ENCODE data around the gene RBFOX1.

Gene RBFOX1

GRCh38 chr16:7713244-7713643, 380.6 kb downstream of the RBFOX1 start:
- DNase-seq = no peak

GRCh38 chr16:7714775-7715174, 382.1 kb downstream of the RBFOX1 start:
- DNase-seq = no peak

GRCh38 chr16:7716660-7717550, 384.3 kb downstream of the RBFOX1 start:
- no peak for DNase-seq

- DNase-seq = no peak
These were observed 390.1 kb downstream of the RBFOX1 start for GRCh38 chr16:7722761-7723160.

GRCh38 chr16:7731141-7731540, 398.5 kb downstream of the RBFOX1 start:
- no peak for DNase-seq

GRCh38 chr16:7736138-7736665, 403.6 kb downstream of the RBFOX1 start:
- DNase-seq = no peak

GRCh38 chr16:7742626-7743025, 410.0 kb downstream of the RBFOX1 start:
- DNase-seq = no peak

GRCh38 chr16:7744546-7745264, 412.1 kb downstream of the RBFOX1 start:
- DNase-seq = no peak

GRCh38 chr16:7745276-7745675, 412.6 kb downstream of the RBFOX1 start:
- no peak for DNase-seq

GRCh38 chr16:7746941-7747340, 414.3 kb downstream of the RBFOX1 start:
- DNase-seq = no peak

GRCh38 chr16:7748522-7748921, 415.9 kb downstream of the RBFOX1 start:
- no peak for DNase-seq

- DNase-seq = no peak
These were observed 422.8 kb downstream of the RBFOX1 start for GRCh38 chr16:7755347-7755882.
